ENCODE results near the gene GPR151.

DNA sequence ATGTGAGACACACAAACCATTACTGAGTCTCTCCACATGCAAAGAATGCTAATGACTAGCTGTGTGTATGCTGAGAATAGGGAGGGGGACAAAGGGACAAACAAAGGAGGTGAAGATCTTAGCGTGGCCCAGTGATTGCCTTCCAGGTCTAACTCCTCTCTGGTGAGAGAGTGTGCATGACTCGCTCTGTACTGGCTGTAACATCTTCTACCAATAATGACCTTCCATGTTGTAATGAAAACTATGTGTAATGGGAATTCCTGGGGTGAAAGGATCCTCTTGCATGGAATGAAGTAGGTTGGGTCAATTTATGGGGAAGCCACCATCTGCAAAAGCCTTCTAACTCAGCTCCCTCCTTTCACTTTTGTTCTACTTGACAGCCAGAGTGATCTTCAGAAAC is 24.4 kb upstream of the GPR151 start:
- TF ChIP-seq, protein P1, sequence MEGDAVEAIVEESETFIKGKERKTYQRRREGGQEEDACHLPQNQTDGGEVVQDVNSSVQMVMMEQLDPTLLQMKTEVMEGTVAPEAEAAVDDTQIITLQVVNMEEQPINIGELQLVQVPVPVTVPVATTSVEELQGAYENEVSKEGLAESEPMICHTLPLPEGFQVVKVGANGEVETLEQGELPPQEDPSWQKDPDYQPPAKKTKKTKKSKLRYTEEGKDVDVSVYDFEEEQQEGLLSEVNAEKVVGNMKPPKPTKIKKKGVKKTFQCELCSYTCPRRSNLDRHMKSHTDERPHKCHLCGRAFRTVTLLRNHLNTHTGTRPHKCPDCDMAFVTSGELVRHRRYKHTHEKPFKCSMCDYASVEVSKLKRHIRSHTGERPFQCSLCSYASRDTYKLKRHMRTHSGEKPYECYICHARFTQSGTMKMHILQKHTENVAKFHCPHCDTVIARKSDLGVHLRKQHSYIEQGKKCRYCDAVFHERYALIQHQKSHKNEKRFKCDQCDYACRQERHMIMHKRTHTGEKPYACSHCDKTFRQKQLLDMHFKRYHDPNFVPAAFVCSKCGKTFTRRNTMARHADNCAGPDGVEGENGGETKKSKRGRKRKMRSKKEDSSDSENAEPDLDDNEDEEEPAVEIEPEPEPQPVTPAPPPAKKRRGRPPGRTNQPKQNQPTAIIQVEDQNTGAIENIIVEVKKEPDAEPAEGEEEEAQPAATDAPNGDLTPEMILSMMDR (tag by site-specific recombination; IDR thresholded peaks at IDR 0.05) = no peak
- TF ChIP-seq ZBTB21 (tag by site-specific recombination; IDR thresholded peaks at IDR 0.05) (no peak), ZNF549 (tag by site-specific recombination; IDR thresholded peaks at IDR 0.05) (no peak), ZNF707 (tag by site-specific recombination; IDR thresholded peaks at IDR 0.05) (no peak), GLIS2 (tag by site-specific recombination; IDR thresholded peaks at IDR 0.05) (no peak), ZNF530 (tag by site-specific recombination; IDR thresholded peaks at IDR 0.05; ENCODE audit: low read depth) (no peak), BCL11A (tag by site-specific recombination; IDR thresholded peaks at IDR 0.05; ENCODE audit: low read depth) (no peak), ZNF335 (tag by site-specific recombination; conservative IDR thresholded peaks at IDR 0.05) (no peak), ZNF843 (tag by site-specific recombination; IDR thresholded peaks at IDR 0.05) (no peak), SALL2 (tag by site-specific recombination; IDR thresholded peaks at IDR 0.05; ENCODE audit: borderline replicate concordance) (no peak)
- TF ChIP-seq, protein P2, sequence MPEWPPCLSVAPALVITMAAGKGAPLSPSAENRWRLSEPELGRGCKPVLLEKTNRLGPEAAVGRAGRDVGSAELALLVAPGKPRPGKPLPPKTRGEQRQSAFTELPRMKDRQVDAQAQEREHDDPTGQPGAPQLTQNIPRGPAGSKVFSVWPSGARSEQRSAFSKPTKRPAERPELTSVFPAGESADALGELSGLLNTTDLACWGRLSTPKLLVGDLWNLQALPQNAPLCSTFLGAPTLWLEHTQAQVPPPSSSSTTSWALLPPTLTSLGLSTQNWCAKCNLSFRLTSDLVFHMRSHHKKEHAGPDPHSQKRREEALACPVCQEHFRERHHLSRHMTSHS (tag by site-specific recombination; IDR thresholded peaks at IDR 0.05) = no peak
- TF ChIP-seq, protein P3, sequence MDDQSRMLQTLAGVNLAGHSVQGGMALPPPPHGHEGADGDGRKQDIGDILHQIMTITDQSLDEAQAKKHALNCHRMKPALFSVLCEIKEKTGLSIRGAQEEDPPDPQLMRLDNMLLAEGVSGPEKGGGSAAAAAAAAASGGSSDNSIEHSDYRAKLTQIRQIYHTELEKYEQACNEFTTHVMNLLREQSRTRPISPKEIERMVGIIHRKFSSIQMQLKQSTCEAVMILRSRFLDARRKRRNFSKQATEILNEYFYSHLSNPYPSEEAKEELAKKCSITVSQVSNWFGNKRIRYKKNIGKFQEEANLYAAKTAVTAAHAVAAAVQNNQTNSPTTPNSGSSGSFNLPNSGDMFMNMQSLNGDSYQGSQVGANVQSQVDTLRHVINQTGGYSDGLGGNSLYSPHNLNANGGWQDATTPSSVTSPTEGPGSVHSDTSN (CRISPR knock-in tag; IDR thresholded peaks at IDR 0.05) = no peak
- TF ChIP-seq, protein P4, sequence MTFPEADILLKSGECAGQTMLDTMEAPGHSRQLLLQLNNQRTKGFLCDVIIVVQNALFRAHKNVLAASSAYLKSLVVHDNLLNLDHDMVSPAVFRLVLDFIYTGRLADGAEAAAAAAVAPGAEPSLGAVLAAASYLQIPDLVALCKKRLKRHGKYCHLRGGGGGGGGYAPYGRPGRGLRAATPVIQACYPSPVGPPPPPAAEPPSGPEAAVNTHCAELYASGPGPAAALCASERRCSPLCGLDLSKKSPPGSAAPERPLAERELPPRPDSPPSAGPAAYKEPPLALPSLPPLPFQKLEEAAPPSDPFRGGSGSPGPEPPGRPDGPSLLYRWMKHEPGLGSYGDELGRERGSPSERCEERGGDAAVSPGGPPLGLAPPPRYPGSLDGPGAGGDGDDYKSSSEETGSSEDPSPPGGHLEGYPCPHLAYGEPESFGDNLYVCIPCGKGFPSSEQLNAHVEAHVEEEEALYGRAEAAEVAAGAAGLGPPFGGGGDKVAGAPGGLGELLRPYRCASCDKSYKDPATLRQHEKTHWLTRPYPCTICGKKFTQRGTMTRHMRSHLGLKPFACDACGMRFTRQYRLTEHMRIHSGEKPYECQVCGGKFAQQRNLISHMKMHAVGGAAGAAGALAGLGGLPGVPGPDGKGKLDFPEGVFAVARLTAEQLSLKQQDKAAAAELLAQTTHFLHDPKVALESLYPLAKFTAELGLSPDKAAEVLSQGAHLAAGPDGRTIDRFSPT (tag by site-specific recombination; IDR thresholded peaks at IDR 0.05) = no peak
